BLaER1 treated with 17β-estradiol and CSF1 and Interleukin-3, amounts not matched to agents 10 nM and 100 nM (cell line): ENCODE data around the gene SMIM3.

Experiments
- H3K27ac ChIP-seq, 11 experiments: shearing (Covaris generic); formaldehyde crosslinking; 2 replicates each; pipeline ENCODE4 v1.8.1; 2022
- H3K27me3 ChIP-seq, 11 experiments: shearing (Covaris generic); formaldehyde crosslinking; 2 replicates each; pipeline ENCODE4 v1.8.1; 2022
- H3K36me3 ChIP-seq, 11 experiments: shearing (Covaris generic); formaldehyde crosslinking; 2 replicates each; pipeline ENCODE4 v1.8.1; 2022
- H3K4me1 ChIP-seq, 10 experiments: shearing (Covaris generic); formaldehyde crosslinking; 2 replicates each; pipeline ENCODE4 v1.8.1; 2022
- H3K4me2 ChIP-seq, 11 experiments: shearing (Covaris generic); formaldehyde crosslinking; 2 replicates each; pipeline ENCODE4 v1.8.1; 2022
- H3K4me3 ChIP-seq, 10 experiments: shearing (Covaris generic); formaldehyde crosslinking; 2 replicates each; pipeline ENCODE4 v1.8.1; 2022
- H3K9ac ChIP-seq, 11 experiments: shearing (Covaris generic); formaldehyde crosslinking; 2 replicates each; pipeline ENCODE4 v1.8.1; 2022
- H3K9me3 ChIP-seq, 11 experiments: shearing (Covaris generic); formaldehyde crosslinking; replicated peaks in 1 of 11; 2 replicates each; pipeline ENCODE4 v1.8.1; 2022
- H4K20me1 ChIP-seq, 11 experiments: shearing (Covaris generic); formaldehyde crosslinking; 2 replicates each; pipeline ENCODE4 v1.8.1; 2022
- Cebpa-rat ChIP-seq, 11 experiments: shearing (Covaris generic); IDR thresholded peaks; 2 replicates each; pipeline ENCODE4 v1.8.1; 2022

Gene SMIM3

GRCh38 chr5:150750469-150750868 lies 28.1 kb upstream of the SMIM3 start:
- Histone ChIP-seq H3K4me3 (no peak overlapping the region), H4K20me1 (peaks cover 7 to 49% (median 21%) of the 10 kb centered on the region in 11 experiments; a peak in 14 of 22 replicates), H3K27me3 (no peaks in the 10 kb centered on the region), H3K4me2 (peak overlapping the region in 2 of 11 experiments; percentile 25 to 29; a peak in 1 of 22 replicates), H3K36me3 (peaks cover 61 to 68% (median 67%) of the 10 kb centered on the region in 11 experiments), H3K27ac (no peak overlapping the region), H3K4me1 (peaks cover 0 to 34% (median 0%) of the 10 kb centered on the region in 10 experiments; a peak in 4 of 20 replicates), H3K9ac (no peak overlapping the region), H3K9me3 (peaks cover 0 to 10% (median 7%) of the 10 kb centered on the region in 11 experiments; a peak in 11 of 22 replicates)
- TF ChIP-seq Cebpa-rat (IDR thresholded peaks at IDR 0.05), result no peak

- Histone ChIP-seq H3K9me3 (peaks cover 0 to 10% (median 7%) of the 10 kb centered on the region in 11 experiments; a peak in 11 of 22 replicates), H3K4me3 (no peak overlapping the region), H3K27me3 (no peaks in the 10 kb centered on the region), H3K4me1 (peaks cover 0 to 42% (median 0%) of the 10 kb centered on the region in 10 experiments; a peak in 4 of 20 replicates), H3K9ac (peak overlapping the region in 1 of 11 experiments; percentile 61; a peak in 1 of 22 replicates), H3K27ac (no peak overlapping the region; a peak in 1 of 22 replicates), H3K36me3 (peaks cover 69 to 76% (median 75%) of the 10 kb centered on the region in 11 experiments), H3K4me2 (peak overlapping the region in 1 of 11 experiments; percentile 25; a peak in 1 of 22 replicates), H4K20me1 (peaks cover 7 to 49% (median 21%) of the 10 kb centered on the region in 11 experiments; a peak in 14 of 22 replicates)
- no peak for TF ChIP-seq Cebpa-rat (IDR thresholded peaks at IDR 0.05)
Measured at GRCh38 chr5:150751096-150751891, 27.3 kb upstream of the SMIM3 start.

GRCh38 chr5:150753463-150753862 lies 25.1 kb upstream of the SMIM3 start:
- Histone ChIP-seq H3K9me3 (peaks cover 0 to 10% (median 7%) of the 10 kb centered on the region in 11 experiments; a peak in 11 of 22 replicates), H3K27ac (no peak overlapping the region), H3K27me3 (no peaks in the 10 kb centered on the region), H4K20me1 (peaks cover 7 to 54% (median 21%) of the 10 kb centered on the region in 11 experiments; a peak in 14 of 22 replicates), H3K4me1 (peaks cover 6 to 56% (median 12%) of the 10 kb centered on the region in 10 experiments), H3K36me3 (peaks cover 75 to 85% (median 77%) of the 10 kb centered on the region in 11 experiments), H3K4me2 (no peak overlapping the region), H3K9ac (no peak overlapping the region), H3K4me3 (no peak overlapping the region)
- TF ChIP-seq Cebpa-rat (IDR thresholded peaks at IDR 0.05), result no peak

GRCh38 chr5:150753863-150754262 lies 24.7 kb upstream of the SMIM3 start:
- Histone ChIP-seq H3K4me2 (no peak overlapping the region), H3K4me1 (peaks cover 6 to 56% (median 12%) of the 10 kb centered on the region in 10 experiments), H3K36me3 (peaks cover 75 to 84% (median 76%) of the 10 kb centered on the region in 11 experiments), H3K9me3 (peaks cover 0 to 8% (median 6%) of the 10 kb centered on the region in 11 experiments; a peak in 11 of 22 replicates), H3K9ac (no peak overlapping the region), H4K20me1 (peaks cover 7 to 54% (median 21%) of the 10 kb centered on the region in 11 experiments; a peak in 14 of 22 replicates), H3K27ac (no peak overlapping the region), H3K27me3 (no peaks in the 10 kb centered on the region), H3K4me3 (no peak overlapping the region)
- TF ChIP-seq Cebpa-rat (IDR thresholded peaks at IDR 0.05), result no peak

- no peak for TF ChIP-seq Cebpa-rat (IDR thresholded peaks at IDR 0.05)
- H4K20me1 ChIP-seq, result peaks cover 0 to 28% (median 8%) of the 10 kb centered on the region in 11 experiments; a peak in 11 of 22 replicates
- peak overlapping the region; percentile 87 to 94 (median 91); a peak in 21 of 22 replicates for H3K9ac ChIP-seq
- peaks cover 0 to 9% (median 0%) of the 10 kb centered on the region in 11 experiments; a peak in 1 of 22 replicates for H3K9me3 ChIP-seq
- peak overlapping the region; percentile 78 to 99 (median 93) for H3K4me2 ChIP-seq
- H3K36me3 ChIP-seq, result peaks cover 43 to 51% (median 43%) of the 10 kb centered on the region in 11 experiments
- H3K27ac ChIP-seq, result peak overlapping the region in 8 of 11 experiments; percentile 88 to 98 (median 94); a peak in 13 of 22 replicates
- peaks cover 33 to 69% (median 38%) of the 10 kb centered on the region in 10 experiments for H3K4me1 ChIP-seq
- H3K27me3 ChIP-seq, result no peaks in the 10 kb centered on the region
- H3K4me3 ChIP-seq, result peak overlapping the region; percentile 68 to 86 (median 78); a peak in 19 of 20 replicates
Measured at GRCh38 chr5:150757087-150757649, 21.4 kb upstream of the SMIM3 start.

GRCh38 chr5:150758203-150758530 lies 20.4 kb upstream of the SMIM3 start:
- peaks cover 33 to 41% (median 33%) of the 10 kb centered on the region in 11 experiments for H3K36me3 ChIP-seq
- H3K4me3 ChIP-seq, result peak overlapping the region; percentile 68 to 86 (median 78)
- peaks cover 43 to 75% (median 48%) of the 10 kb centered on the region in 10 experiments for H3K4me1 ChIP-seq
- H3K9me3 ChIP-seq, result peaks cover 0 to 9% (median 0%) of the 10 kb centered on the region in 11 experiments; a peak in 1 of 22 replicates
- H4K20me1 ChIP-seq, result peaks cover 0 to 22% (median 8%) of the 10 kb centered on the region in 11 experiments; a peak in 11 of 22 replicates
- peak overlapping the region; percentile 87 to 94 (median 91) for H3K9ac ChIP-seq
- peak overlapping the region; percentile 78 to 99 (median 93) for H3K4me2 ChIP-seq
- H3K27ac ChIP-seq, result peak overlapping the region; percentile 88 to 98 (median 94)
- no peaks in the 10 kb centered on the region for H3K27me3 ChIP-seq
- no peak for TF ChIP-seq Cebpa-rat (IDR thresholded peaks at IDR 0.05)

GRCh38 chr5:150758531-150759333 lies 19.8 kb upstream of the SMIM3 start, which contains the start of gene DCTN4:
Gene DCTN4, minus strand, starts transcription at chr5:150759017. Its CDS starts 24 bp downstream, at chr5:150758993.
- peaks cover 49 to 81% (median 53%) of the 10 kb centered on the region in 10 experiments for H3K4me1 ChIP-seq
- TF ChIP-seq Cebpa-rat (IDR thresholded peaks at IDR 0.05), result no peak
- peak within 1 kb of the TSS; percentile 87 to 94 (median 91) for H3K9ac ChIP-seq
- H3K27me3 ChIP-seq, result no peaks in the 10 kb centered on the region
- H3K4me3 ChIP-seq, result peak within 1 kb of the TSS; percentile 68 to 86 (median 78)
- peaks cover 0 to 9% (median 0%) of the 10 kb centered on the region in 11 experiments; a peak in 1 of 22 replicates for H3K9me3 ChIP-seq
- H3K36me3 ChIP-seq, result peaks cover 27 to 35% (median 28%) of the 10 kb centered on the region in 11 experiments
- H4K20me1 ChIP-seq, result peaks cover 0 to 17% (median 8%) of the 10 kb centered on the region in 11 experiments; a peak in 10 of 22 replicates
- H3K27ac ChIP-seq, result peak within 1 kb of the TSS; percentile 88 to 98 (median 94)
- H3K4me2 ChIP-seq, result peak within 1 kb of the TSS; percentile 78 to 99 (median 93)

GRCh38 chr5:150759334-150759583 lies 19.3 kb upstream of the SMIM3 start:
- Histone ChIP-seq H3K27me3 (no peaks in the 10 kb centered on the region), H3K4me2 (peak overlapping the region; percentile 56 to 93 (median 64)), H3K4me3 (peak overlapping the region; percentile 68 to 86 (median 78); a peak in 19 of 20 replicates), H3K36me3 (peaks cover 22 to 30% (median 22%) of the 10 kb centered on the region in 11 experiments), H4K20me1 (peaks cover 0 to 12% (median 6%) of the 10 kb centered on the region in 11 experiments; a peak in 7 of 22 replicates), H3K27ac (peak overlapping the region; percentile 88 to 98 (median 94)), H3K9me3 (peaks cover 0 to 9% (median 0%) of the 10 kb centered on the region in 11 experiments; a peak in 1 of 22 replicates), H3K4me1 (peaks cover 54 to 86% (median 59%) of the 10 kb centered on the region in 10 experiments), H3K9ac (peak overlapping the region; percentile 87 to 94 (median 91))
- TF ChIP-seq Cebpa-rat (IDR thresholded peaks at IDR 0.05), result no peak
